Measurements from ENCODE around the gene GLDN.

- no peak for TF ChIP-seq CTCF (conservative IDR thresholded peaks at IDR 0.05; ENCODE audit: low read depth, low read length)
- no peak for TF ChIP-seq POLR2A (IDR thresholded peaks at IDR 0.05; ENCODE audit: low read depth, low read length)
- TF ChIP-seq RCOR1 (IDR thresholded peaks at IDR 0.05; ENCODE audit: insufficient replicate concordance, low read length), result no peak
- no peak for TF ChIP-seq ELK1 (IDR thresholded peaks at IDR 0.05; ENCODE audit: borderline replicate concordance, low read depth, low read length)
- TF ChIP-seq MAFK (IDR thresholded peaks at IDR 0.05; ENCODE audit: low read depth, low read length), result no peak
- no peak for TF ChIP-seq CEBPB (IDR thresholded peaks at IDR 0.05; ENCODE audit: low read depth, low read length)
- TF ChIP-seq SMC3 (IDR thresholded peaks at IDR 0.05; ENCODE audit: low read depth, low read length), result no peak
- no peak for TF ChIP-seq USF2 (IDR thresholded peaks at IDR 0.05; ENCODE audit: low read depth, low read length)
These were observed 26.9 kb downstream of the GLDN start for GRCh38 chr15:51368307-51368706.
